GM12875 (cell line): Measurements from ENCODE around the gene SLC22A23.

Source experiments
- H3K4me3 ChIP-seq: one replicate; pipeline ENCODE4 v1.5.1; 2011; ENCODE audit warnings: low read depth, low read length, control low read depth
- TF ChIP-seq, protein P1 (sequence below): IDR thresholded peaks from 2 replicates; pipeline ENCODE4 v1.5.1; 2011; ENCODE audit warnings: low read depth, mild to moderate bottlenecking, control low read depth, inconsistent platforms, low read length, moderate library complexity, borderline replicate concordance; ENCODE audit not compliant: insufficient read depth

The SLC22A23 gene

DNA sequence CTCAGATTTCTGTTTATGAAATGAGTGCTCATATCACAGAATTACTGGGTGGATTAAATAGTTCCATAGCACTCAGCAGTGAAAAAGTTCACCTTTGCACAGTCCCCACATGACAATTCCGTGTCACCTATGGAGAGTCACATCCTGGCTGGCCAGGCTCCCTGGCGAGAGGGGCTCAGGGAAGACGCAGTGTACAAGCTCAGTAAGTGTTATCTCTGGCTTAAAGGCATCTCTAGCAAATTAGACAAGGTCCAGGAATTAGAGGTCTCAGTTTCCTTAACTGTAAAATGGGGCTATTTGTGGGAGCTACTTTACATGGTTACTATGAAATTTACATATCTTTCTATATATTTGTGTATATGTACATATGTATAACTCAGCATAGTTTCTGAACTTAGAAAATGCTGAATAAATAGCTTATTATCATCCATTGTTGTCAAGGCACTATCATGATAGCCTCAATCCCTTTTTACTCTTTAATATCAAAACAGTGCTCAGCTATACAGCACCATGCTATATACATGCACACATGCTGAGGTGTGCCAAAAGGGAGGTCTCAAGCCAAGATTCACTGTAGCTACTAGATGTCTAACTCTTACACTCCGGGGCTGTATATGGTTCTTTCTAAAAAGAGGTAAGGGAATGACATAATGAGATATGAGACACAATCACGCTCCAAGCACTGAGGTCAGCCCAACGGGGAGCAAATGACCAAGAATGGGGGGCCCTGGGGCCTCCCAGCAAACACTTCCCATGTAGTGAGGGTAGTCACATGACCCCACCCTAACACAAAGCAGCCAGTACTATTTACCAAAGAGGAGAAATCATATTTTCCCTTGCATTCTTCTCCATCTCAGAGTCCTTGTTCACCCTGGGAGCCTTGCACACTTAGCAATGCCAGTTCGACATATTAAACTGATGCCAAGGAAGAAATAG lies 59.4 kb downstream of the SLC22A23 start:
- H3K4me3 ChIP-seq, result no peak overlapping the region
- TF ChIP-seq, protein P1, sequence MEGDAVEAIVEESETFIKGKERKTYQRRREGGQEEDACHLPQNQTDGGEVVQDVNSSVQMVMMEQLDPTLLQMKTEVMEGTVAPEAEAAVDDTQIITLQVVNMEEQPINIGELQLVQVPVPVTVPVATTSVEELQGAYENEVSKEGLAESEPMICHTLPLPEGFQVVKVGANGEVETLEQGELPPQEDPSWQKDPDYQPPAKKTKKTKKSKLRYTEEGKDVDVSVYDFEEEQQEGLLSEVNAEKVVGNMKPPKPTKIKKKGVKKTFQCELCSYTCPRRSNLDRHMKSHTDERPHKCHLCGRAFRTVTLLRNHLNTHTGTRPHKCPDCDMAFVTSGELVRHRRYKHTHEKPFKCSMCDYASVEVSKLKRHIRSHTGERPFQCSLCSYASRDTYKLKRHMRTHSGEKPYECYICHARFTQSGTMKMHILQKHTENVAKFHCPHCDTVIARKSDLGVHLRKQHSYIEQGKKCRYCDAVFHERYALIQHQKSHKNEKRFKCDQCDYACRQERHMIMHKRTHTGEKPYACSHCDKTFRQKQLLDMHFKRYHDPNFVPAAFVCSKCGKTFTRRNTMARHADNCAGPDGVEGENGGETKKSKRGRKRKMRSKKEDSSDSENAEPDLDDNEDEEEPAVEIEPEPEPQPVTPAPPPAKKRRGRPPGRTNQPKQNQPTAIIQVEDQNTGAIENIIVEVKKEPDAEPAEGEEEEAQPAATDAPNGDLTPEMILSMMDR, result no peak

DNA sequence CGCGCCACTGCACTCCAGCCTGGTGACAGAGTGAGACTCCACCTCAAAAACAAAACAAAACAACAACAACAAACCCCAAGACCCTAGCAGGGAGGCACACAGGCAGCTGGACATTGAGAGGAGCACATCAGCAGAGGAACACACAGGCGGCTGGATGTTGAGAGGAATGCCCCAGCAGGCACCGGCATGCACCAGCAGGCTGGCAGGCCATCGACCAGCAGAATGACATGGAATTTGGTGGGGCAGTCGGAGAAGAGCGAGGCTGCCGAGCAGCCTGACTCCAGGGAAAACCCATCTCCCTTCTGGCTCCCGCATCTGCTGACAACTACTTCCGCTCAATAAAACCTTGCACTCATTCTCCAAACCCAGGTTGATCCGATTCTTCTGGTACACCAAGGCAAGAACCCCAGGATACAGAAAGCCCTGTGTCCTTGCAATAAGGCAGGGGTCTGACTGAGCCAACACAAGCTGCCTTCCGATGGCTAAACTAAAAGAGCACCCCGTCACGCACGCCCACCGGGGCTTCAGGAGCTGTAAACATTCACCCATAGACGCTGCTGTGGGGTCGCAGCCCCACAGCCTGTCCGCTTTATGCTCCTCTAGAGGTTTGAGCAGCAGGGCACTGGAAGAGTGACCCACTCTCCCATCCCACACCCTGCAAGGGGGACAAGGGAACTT lies 60.2 kb downstream of the SLC22A23 start:
- no peak overlapping the region for H3K4me3 ChIP-seq
- TF ChIP-seq, protein P1, result no peak

DNA sequence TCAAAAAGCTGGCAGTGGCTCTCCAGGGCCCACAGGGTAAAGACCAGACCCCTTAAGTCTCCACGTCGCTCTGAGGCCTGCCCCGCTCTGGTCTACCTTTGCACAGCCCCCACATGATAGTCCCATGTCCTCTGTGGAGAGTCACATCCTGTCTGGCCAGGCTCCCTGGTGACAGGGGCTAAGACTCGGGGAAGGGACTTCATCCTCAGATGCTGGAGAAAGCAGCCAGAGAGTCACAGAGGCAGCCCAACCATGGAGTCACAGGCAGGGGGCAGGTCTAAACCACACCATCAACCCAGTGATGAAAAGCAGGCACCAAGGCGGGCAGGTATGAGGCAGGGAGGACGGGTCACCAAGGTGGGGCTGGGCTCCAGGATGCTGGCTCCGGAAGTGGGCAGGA lies 62.2 kb downstream of the SLC22A23 start:
- TF ChIP-seq, protein P1, result no peak
- no peak overlapping the region for H3K4me3 ChIP-seq

DNA sequence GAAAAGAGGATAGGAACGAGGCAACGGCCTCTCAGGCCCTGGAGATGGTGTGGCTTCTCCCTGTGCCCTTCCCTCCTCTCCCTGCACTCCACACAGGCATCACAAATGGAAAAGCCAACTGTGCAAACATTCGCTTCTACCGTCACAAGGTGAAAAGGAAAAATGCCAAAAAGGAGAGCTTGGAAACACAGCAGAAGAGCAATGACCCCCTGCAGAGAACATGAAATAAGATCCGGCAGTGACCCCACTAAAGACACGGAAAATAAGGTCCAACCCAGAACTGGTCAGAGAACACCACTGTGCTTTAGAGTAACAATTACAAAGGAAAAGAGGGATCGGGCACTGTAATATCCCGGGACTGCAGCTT lies 63.0 kb downstream of the SLC22A23 start:
- H3K4me3 ChIP-seq, result no peak overlapping the region
- TF ChIP-seq, protein P1, result no peak

DNA sequence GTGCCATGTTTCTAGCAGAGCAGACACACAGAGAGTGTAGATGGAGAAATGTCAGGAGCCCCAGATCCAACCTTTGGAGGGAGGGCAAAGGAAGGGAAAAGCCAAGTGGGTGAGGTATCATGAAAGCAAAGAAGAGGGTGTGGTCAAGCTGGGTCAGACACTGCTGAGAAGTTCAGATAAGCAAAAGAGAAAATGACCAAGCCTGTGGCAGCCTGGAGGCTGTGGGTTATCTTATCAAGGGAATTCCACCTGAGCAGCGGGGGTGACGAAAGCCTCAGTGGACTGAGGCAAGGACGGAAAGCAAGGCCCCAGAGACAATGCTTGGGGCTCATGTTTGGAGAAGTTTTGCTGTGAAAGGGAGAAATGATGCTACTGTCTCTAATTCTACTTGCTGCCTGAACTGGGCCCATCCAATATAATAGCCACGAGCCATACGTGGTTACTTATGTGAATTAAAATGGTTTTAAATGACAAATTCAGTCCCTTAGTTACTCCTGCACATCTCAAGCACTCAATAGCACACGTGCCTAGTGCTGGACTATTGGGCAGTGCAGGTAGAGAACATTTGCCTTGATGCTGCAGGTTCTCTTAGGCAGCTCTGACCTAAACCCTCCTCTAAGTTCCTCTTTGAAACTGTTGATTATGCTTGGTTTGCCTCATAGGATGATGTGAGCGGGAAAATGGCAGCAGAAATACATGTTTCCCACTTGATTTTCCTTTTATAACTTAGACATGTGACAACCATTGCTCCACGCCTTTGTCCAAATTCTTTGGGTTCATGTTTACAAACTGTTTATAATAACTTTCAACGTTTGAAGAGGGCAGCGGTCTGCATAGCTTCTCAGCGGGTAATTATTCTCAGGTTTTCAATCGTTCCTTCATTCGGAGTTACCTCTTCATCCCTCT lies 63.7 kb downstream of the SLC22A23 start:
- no peak overlapping the region for H3K4me3 ChIP-seq
- TF ChIP-seq, protein P1, result no peak

DNA sequence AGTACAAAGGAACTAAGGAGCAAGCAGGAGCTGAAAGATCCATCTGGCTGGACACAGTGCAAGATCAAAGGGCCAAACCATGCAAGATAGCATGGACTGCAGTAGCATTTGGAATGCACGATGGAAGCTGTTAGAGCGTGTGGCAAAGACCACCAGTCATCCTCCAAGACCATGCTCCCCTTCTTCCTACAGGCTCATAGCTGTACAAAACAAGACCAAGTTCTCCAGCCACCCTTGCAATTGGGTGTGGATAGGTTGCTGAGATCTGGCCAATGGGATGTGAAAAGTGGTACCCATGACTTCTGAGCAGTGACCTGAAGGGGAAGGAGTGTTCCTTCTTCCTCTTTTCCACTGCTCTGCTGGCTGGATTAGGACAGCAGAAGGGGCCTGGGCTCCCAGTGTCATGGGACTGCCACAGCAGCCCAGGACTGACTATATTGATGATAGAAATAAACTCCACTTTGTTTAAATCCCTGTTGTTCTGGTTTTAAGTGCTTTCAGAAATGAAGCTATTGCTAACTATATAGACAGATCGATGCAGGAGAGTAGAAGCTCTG lies 64.9 kb downstream of the SLC22A23 start:
- H3K4me3 ChIP-seq, result no peak overlapping the region
- TF ChIP-seq, protein P1, result no peak
